K562 (cell line): ENCODE measurements around the gene DACT3. TPM values are rescaled to one million over a fixed set of nuclear protein-coding genes. Genes with fewer than 3 reads are reported as not detected.
A peak's percentile ranks its signal among the peaks of the same experiment; 100 is the strongest.

Source experiments
- CAMTA2 ChIP-seq: fragments of 250-450 bp; sonication (Bioruptor Pico); conservative IDR thresholded peaks from 2 replicates; pipeline ENCODE4 v1.5.1; 2022
- CBX8 ChIP-seq: fragments of 200-600 bp; sonication (generic); IDR thresholded peaks from 2 replicates; pipeline ENCODE4 v1.6.1; 2012; ENCODE audit warnings: borderline replicate concordance, mixed run types, low read depth, mild to moderate bottlenecking, moderate library complexity, mixed read lengths, low read length, control low read depth, inconsistent platforms; ENCODE audit not compliant: poor library complexity, severe bottlenecking; ENCODE audit errors: extremely low read depth
- CTBP1 ChIP-seq: fragments of 450-650 bp; IDR thresholded peaks from 2 replicates; pipeline ENCODE4 v1.6.1; 2016; ENCODE audit warnings: borderline replicate concordance
- DACH1 ChIP-seq: fragments of 450-650 bp; IDR thresholded peaks from 2 replicates; pipeline ENCODE4 v1.6.1; 2018; ENCODE audit not compliant: partially characterized antibody
- EWSR1 ChIP-seq: fragments of 450-650 bp; IDR thresholded peaks from 2 replicates; pipeline ENCODE4 v1.6.1; 2018; ENCODE audit warnings: borderline replicate concordance, mild to moderate bottlenecking, low read depth, moderate library complexity; ENCODE audit not compliant: partially characterized antibody
- FOXA3 ChIP-seq, 2 experiments: fragments of 450-650 bp in 1 of 2; sonication (generic) in 1 of 2; formaldehyde crosslinking; IDR thresholded peaks in 1 of 2; conservative IDR thresholded peaks in 1 of 2; 2 replicates each; pipeline versions ENCODE4 v1.4.0 to v1.8.0; 2020 to 2022; ENCODE audit warnings: mild to moderate bottlenecking in 2 of 2, missing genetic modification reagents in 1 of 2
- HNRNPUL1 ChIP-seq: fragments of 200-400 bp; formaldehyde crosslinking; IDR thresholded peaks from 2 replicates; pipeline ENCODE4 v1.6.1; 2017; ENCODE audit warnings: low read length
- KLF10 ChIP-seq: fragments of 250-450 bp; sonication (Bioruptor Pico); IDR thresholded peaks from 2 replicates; pipeline ENCODE4 v1.6.1; 2021; ENCODE audit warnings: matching md5 sums
- KLF6 ChIP-seq: fragments of 250-450 bp; sonication (Bioruptor Pico); IDR thresholded peaks from 2 replicates; pipeline ENCODE4 v1.4.0; 2020; ENCODE audit warnings: mild to moderate bottlenecking, moderate library complexity, borderline replicate concordance
- NFATC3 ChIP-seq: fragments of 450-650 bp; IDR thresholded peaks from 2 replicates; pipeline ENCODE4 v1.6.1; 2017; ENCODE audit warnings: mild to moderate bottlenecking
- NFE2L1 ChIP-seq: fragments of 450-650 bp; IDR thresholded peaks from 2 replicates; pipeline ENCODE4 v1.6.1; 2016; ENCODE audit warnings: missing genetic modification characterization, low read depth, mild to moderate bottlenecking, missing compliant biosample characterization, moderate library complexity, borderline replicate concordance
- PATZ1 ChIP-seq: fragments of 250-450 bp; sonication (Bioruptor Pico); IDR thresholded peaks from 2 replicates; pipeline ENCODE4 v1.5.0; 2020; ENCODE audit warnings: mild to moderate bottlenecking, borderline replicate concordance
- PHB2 ChIP-seq: fragments of 450-650 bp; IDR thresholded peaks from 2 replicates; pipeline ENCODE4 v1.6.1; 2017; ENCODE audit warnings: low read depth
- PREB ChIP-seq: sonication (generic); formaldehyde crosslinking; IDR thresholded peaks from 2 replicates; pipeline ENCODE4 v1.8.1; 2023; ENCODE audit warnings: mild to moderate bottlenecking, missing genetic modification reagents
- SNAPC5 ChIP-seq: fragments of 250-450 bp; sonication (Bioruptor Pico); IDR thresholded peaks from 2 replicates; pipeline ENCODE4 v1.8.0; 2021; ENCODE audit warnings: moderate library complexity, mild to moderate bottlenecking, inconsistent platforms
- XRCC5 ChIP-seq: fragments of 200-400 bp; formaldehyde crosslinking; IDR thresholded peaks from 2 replicates; pipeline ENCODE4 v1.6.1; 2017; ENCODE audit warnings: low read depth, mild to moderate bottlenecking, low read length
- ZMIZ1 ChIP-seq, 2 experiments: fragments of 150-350 bp in 1 of 2; IDR thresholded peaks; 2 replicates each; pipeline ENCODE4 v1.6.1; 2012 to 2016; ENCODE audit warnings: low read depth in 2 of 2, low read length in 2 of 2, mild to moderate bottlenecking in 1 of 2, moderate library complexity in 1 of 2
- ZNF146 ChIP-seq: IDR thresholded peaks from one replicate; pipeline ENCODE4 v1.6.1; 2018; ENCODE audit warnings: missing compliant biosample characterization; ENCODE audit not compliant: unreplicated experiment
- ZNF551 ChIP-seq: fragments of 250-450 bp; sonication (Bioruptor Pico); IDR thresholded peaks from 2 replicates; pipeline ENCODE4 v1.5.0; 2021; ENCODE audit warnings: mild to moderate bottlenecking, moderate library complexity
- ZNF780A ChIP-seq: fragments of 250-450 bp; sonication (Bioruptor Pico); IDR thresholded peaks from 2 replicates; pipeline ENCODE4 v1.5.0; 2021; ENCODE audit warnings: mild to moderate bottlenecking
- ZNF785 ChIP-seq: fragments of 250-450 bp; sonication (Bioruptor Pico); IDR thresholded peaks from 2 replicates; pipeline ENCODE4 v1.4.0; 2020; ENCODE audit warnings: mild to moderate bottlenecking
- polyA plus RNA-seq, 8 experiments: library from polyadenylated mRNA; depleted of rRNA in 4 of 8; stranded (reverse) in 5 of 8; unstranded in 3 of 8; fragments of >200 nt; fragmentation: Nextera tagmentation in 2 of 8; fragmentation: Illumina TruSeq in 1 of 8; extraction: Ambion mirVana in 2 of 8; extraction: Trizol in 1 of 8; gene quantifications; 2 replicates each; pipeline versions ENCODE4 v1.2.1 to v1.2.3, GENCODE V29; 2011 to 2014; ENCODE audit warnings: inconsistent platforms in 1 of 8, missing spikeins in 1 of 8
- total RNA-seq, 7 experiments: library from RNA; depleted of rRNA in 6 of 7; stranded (reverse); fragments of >200 nt in 6 of 7; fragmentation: Illumina TruSeq in 2 of 7; extraction: Trizol in 2 of 7; gene quantifications; 2 replicates each; pipeline versions ENCODE4 v1.2.1 to v1.2.3, GENCODE V29; 2011 to 2021; ENCODE audit warnings: low replicate concordance in 1 of 7

The DACT3 gene
- total and polyA plus RNA-seq, 9 of the 15 experiments (the other 6 are each of a cell fraction or from before 2014, with no cell fraction given): 0.67 to 6.5 (median 3.5) TPM

GRCh38 chr19:46600384-46601317 is 60.3 kb downstream of the DACT3 start (continued):
- TF ChIP-seq ZMIZ1 (IDR thresholded peaks at IDR 0.05; ENCODE audit: low read depth in 2 of 2, low read length in 2 of 2): no peak
- no peak for TF ChIP-seq EWSR1
- peak; percentile 48 for TF ChIP-seq XRCC5
- peak; percentile 33; the same call in 1 of the 2 replicates for TF ChIP-seq PATZ1 (CRISPR knock-in tag)
- TF ChIP-seq KLF10 (CRISPR knock-in tag): no peak
- TF ChIP-seq ZNF551 (CRISPR knock-in tag): no peak
- TF ChIP-seq ZNF785 (CRISPR knock-in tag): no peak
- TF ChIP-seq CBX8: no peak
- TF ChIP-seq NFATC3: no peak
- no peak for TF ChIP-seq HNRNPUL1
- no peak for TF ChIP-seq ZNF780A (CRISPR knock-in tag)
- TF ChIP-seq DACH1: peak; percentile 28
- no peak for TF ChIP-seq PHB2
- TF ChIP-seq ZNF146 (CRISPR knock-in tag): no peak
- TF ChIP-seq NFE2L1 (tag): no peak
- no peak for TF ChIP-seq PREB (CRISPR knock-in tag)
- no peak for TF ChIP-seq FOXA3 (CRISPR knock-in tag; conservative IDR thresholded peaks at IDR 0.05 in 1 of 2, IDR thresholded peaks at IDR 0.05 in 1 of 2)
- TF ChIP-seq SNAPC5 (CRISPR knock-in tag): no peak
- TF ChIP-seq CAMTA2 (CRISPR knock-in tag): peak; percentile 99
- peak; percentile 98 for TF ChIP-seq CTBP1
- TF ChIP-seq KLF6 (CRISPR knock-in tag): peak; percentile 90; the same call in 1 of the 2 replicates
